GM18951 (cell line): ENCODE data around the gene PANK4.

ENCODE experiments used
- POLR2A ChIP-seq: IDR thresholded peaks from 4 replicates; pipeline ENCODE4 v1.6.1; 2011; ENCODE audit warnings: mild to moderate bottlenecking; ENCODE audit not compliant: insufficient read length, insufficient read depth; ENCODE audit errors: extremely low read depth
- in situ Hi-C: fragments of 300-500 bp; cut with MboI; formaldehyde crosslinking; loops from one replicate; pipeline ENCODE4 v1.12.0; 2022; ENCODE audit warnings: low sequenced_read_pairs, mixed read lengths, inconsistent platforms; ENCODE audit not compliant: unreplicated experiment

The PANK4 gene

GRCh38 chr1:2556277-2556677 is 29.9 kb upstream of the PANK4 start, which contains the start of gene TNFRSF14:
TSS of gene TNFRSF14 (plus strand) at chr1:2556371. CDS start at chr1:2556665, 294 bp downstream.
- TF ChIP-seq POLR2A = peak; percentile 65
- in situ Hi-C loops = loop anchor here (25.0 kb wide), 1 partner anchor 369 kb away; the partner anchor contains the start of gene FAAP20

- peak; percentile 59 for TF ChIP-seq POLR2A
- in situ Hi-C loops = loop anchor here (25.0 kb wide), 1 partner anchor 368 kb away; the partner anchor contains the start of gene FAAP20
Observed at GRCh38 chr1:2555634-2556276, 29.4 kb upstream of the PANK4 start.

GRCh38 chr1:2554621-2555387 is 28.4 kb upstream of the PANK4 start:
- in situ Hi-C loops = loop anchor here (25.0 kb wide), 1 partner anchor 368 kb away; the partner anchor contains the start of gene FAAP20
- no peak for TF ChIP-seq POLR2A

- in situ Hi-C loops = loop anchor here (25.0 kb wide), 1 partner anchor 367 kb away; the partner anchor contains the start of gene FAAP20
Observed at GRCh38 chr1:2553871-2554620, 27.6 kb upstream of the PANK4 start.

GRCh38 chr1:2553076-2553475 is 26.7 kb upstream of the PANK4 start:
- in situ Hi-C loops = loop anchor here (25.0 kb wide), 1 partner anchor 366 kb away; the partner anchor contains the start of gene FAAP20

More at GRCh38 chr1:2553871-2554620, 27.6 kb upstream of the PANK4 start:
- TF ChIP-seq POLR2A = no peak

- no peak for TF ChIP-seq POLR2A
- in situ Hi-C loops = loop anchor here (25.0 kb wide), 1 partner anchor 365 kb away; the partner anchor contains the start of gene FAAP20
Observed at GRCh38 chr1:2552189-2552588, 25.8 kb upstream of the PANK4 start.

GRCh38 chr1:2551544-2551943 is 25.1 kb upstream of the PANK4 start:
- in situ Hi-C loops = loop anchor here (25.0 kb wide), 1 partner anchor 364 kb away; the partner anchor contains the start of gene FAAP20

- in situ Hi-C loops = loop anchor here (25.0 kb wide), 1 partner anchor 363 kb away; the partner anchor contains the start of gene FAAP20
Observed at GRCh38 chr1:2550309-2550861, 24.0 kb upstream of the PANK4 start.

GRCh38 chr1:2549367-2550029 is 23.1 kb upstream of the PANK4 start:
- in situ Hi-C loops = loop anchor here (25.0 kb wide), 2 partner anchors 137 to 362 kb away; partner anchors contain the start of genes FAAP20 and PEX10

GRCh38 chr1:2548068-2548589 is 21.7 kb upstream of the PANK4 start:
- TF ChIP-seq POLR2A = no peak
- in situ Hi-C loops = loop anchor here (25.0 kb wide), 1 partner anchor 136 kb away; the partner anchor contains the start of gene PEX10

GRCh38 chr1:2547210-2548067 is 21.0 kb upstream of the PANK4 start:
- peak; percentile 36 for TF ChIP-seq POLR2A
- in situ Hi-C loops = loop anchor here (25.0 kb wide), 1 partner anchor 135 kb away; the partner anchor contains the start of gene PEX10
